CD8-positive, alpha-beta memory T cell (primary cell): ENCODE measurements around the gene EHD4. TPM values are rescaled to one million over a fixed set of nuclear protein-coding genes. Genes with fewer than 3 reads are reported as not detected.

Source experiments
- CTCF ChIA-PET: fragments of 350-600 bp; sonication (Branson Sonifier 250); formaldehyde crosslinking; loops from one replicate; lab custom pipeline; 2021; ENCODE audit warnings: antibody characterized with exemption; lab: Charles Lee
- POLR2A ChIA-PET: fragments of 350-600 bp; sonication (Branson Sonifier 250); formaldehyde crosslinking; loops from one replicate; lab custom pipeline; 2021; ENCODE audit warnings: antibody characterized with exemption; lab: Charles Lee
- DNase-seq, 5 donors: peaks; one replicate each; pipeline versions ENCODE4 v3.0.0 to v3.0.0-alpha.2; 2020 to 2022; ENCODE audit warnings: mixed read lengths in 1 of 5
- H3K27ac ChIP-seq: one replicate; pipeline ENCODE4 v1.7.0; 2013; ENCODE audit warnings: low read depth, mild to moderate bottlenecking, low read length, moderate library complexity
- H3K27me3 ChIP-seq: 2 replicates; pipeline ENCODE4 v1.7.0; 2013; ENCODE audit warnings: low read length, mild to moderate bottlenecking; ENCODE audit not compliant: insufficient read depth, poor library complexity, severe bottlenecking
- H3K36me3 ChIP-seq: 2 replicates; pipeline ENCODE4 v1.7.0; 2013; ENCODE audit warnings: mild to moderate bottlenecking, low read length, moderate library complexity; ENCODE audit not compliant: insufficient read depth
- H3K4me1 ChIP-seq: 2 replicates; pipeline ENCODE4 v1.7.0; 2013; ENCODE audit warnings: mild to moderate bottlenecking, low read length, moderate library complexity; ENCODE audit not compliant: insufficient read depth
- H3K4me3 ChIP-seq: 2 replicates; pipeline ENCODE4 v1.7.0; 2013; ENCODE audit warnings: mild to moderate bottlenecking, low read length
- H3K9me3 ChIP-seq: 2 replicates; pipeline ENCODE4 v1.7.0; 2013; ENCODE audit warnings: mild to moderate bottlenecking, low read length
- H3K27ac Mint-ChIP-seq, 8 donors: one replicate each; pipeline ENCODE4 v1.8.0; 2020 to 2021; ENCODE audit warnings: mixed read lengths in 8 of 8, mild to moderate bottlenecking in 6 of 8, inconsistent platforms in 3 of 8, moderate library complexity in 3 of 8
- H3K27me3 Mint-ChIP-seq, 2 donors: one replicate each; pipeline ENCODE4 v1.8.0; 2020 to 2021; ENCODE audit warnings: mixed read lengths in 2 of 2, mild to moderate bottlenecking in 1 of 2, moderate library complexity in 1 of 2
- H3K36me3 Mint-ChIP-seq, 3 donors: one replicate each; pipeline ENCODE4 v1.8.0; 2020 to 2021; ENCODE audit warnings: mixed read lengths in 3 of 3, inconsistent platforms in 1 of 3, mild to moderate bottlenecking in 1 of 3
- H3K4me1 Mint-ChIP-seq, 3 donors: one replicate each; pipeline ENCODE4 v1.8.0; 2020 to 2021; ENCODE audit warnings: mixed read lengths in 3 of 3, inconsistent platforms in 1 of 3, mild to moderate bottlenecking in 1 of 3
- H3K4me3 Mint-ChIP-seq, 7 donors: one replicate each; pipeline ENCODE4 v1.8.0; 2020 to 2021; ENCODE audit warnings: mixed read lengths in 7 of 7, mild to moderate bottlenecking in 6 of 7, moderate library complexity in 4 of 7, inconsistent platforms in 2 of 7
- H3K9me3 Mint-ChIP-seq, 5 donors: one replicate each; pipeline ENCODE4 v1.8.0; 2020 to 2022; ENCODE audit warnings: mixed read lengths in 5 of 5, mild to moderate bottlenecking in 3 of 5, moderate library complexity in 2 of 5, inconsistent platforms in 1 of 5
- polyA plus RNA-seq: library from polyadenylated mRNA; unstranded; fragments of 300-500 nt; fragmentation: Illumina TruSeq; gene quantifications from one replicate; pipeline ENCODE4 v1.2.3, GENCODE V29; 2021
- total RNA-seq, 2 experiments: library from RNA; stranded (reverse); gene quantifications; one replicate each; pipeline ENCODE4 v1.2.3, GENCODE V29; 2021

Gene EHD4
- total and polyA plus RNA-seq, 3 experiments from 2014 or later, result 11.2 to 26.4 (median 24.2) TPM

DNA sequence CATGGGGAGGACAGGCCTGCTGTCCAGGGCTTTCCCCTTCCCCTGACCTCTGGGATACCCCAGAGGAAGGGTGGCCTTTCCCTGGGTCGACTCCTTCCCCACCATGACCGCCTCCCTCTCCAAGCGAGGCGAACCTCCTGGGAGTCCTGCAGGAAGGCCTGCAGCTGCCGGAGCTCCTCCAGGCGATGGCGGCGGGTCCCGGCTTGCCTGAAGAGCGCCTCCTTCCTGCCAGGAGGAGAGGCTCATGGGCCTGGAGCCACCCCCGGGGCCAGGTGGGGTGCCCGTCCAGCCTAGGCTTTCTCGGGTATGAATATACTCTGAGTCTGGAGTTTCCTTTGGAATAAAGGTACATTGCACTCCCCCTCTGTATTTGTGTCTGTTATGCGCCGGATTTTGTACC is 113.6 kb downstream of the EHD4 start:
- POLR2A ChIA-PET, result interaction anchor here (0.6 kb wide), 1 partner anchor 296 kb away, joined by 5 read pairs; no protein-coding TSS in a partner anchor
- H3K27me3 Mint-ChIP-seq, result peaks cover 0 to 2% of the 10 kb centered on the region in 2 donors
- no peaks in the 10 kb centered on the region for H3K36me3 Mint-ChIP-seq
- H3K27ac Mint-ChIP-seq, result no peak overlapping the region
- Histone ChIP-seq H3K4me1 (no peaks in the 10 kb centered on the region), H3K4me3 (no peak overlapping the region), H3K9me3 (no peaks in the 10 kb centered on the region), H3K27ac (no peak overlapping the region), H3K27me3 (no peaks in the 10 kb centered on the region), H3K36me3 (no peaks in the 10 kb centered on the region)
- peaks cover 5 to 9% (median 6%) of the 10 kb centered on the region in 3 donors for H3K4me1 Mint-ChIP-seq
- H3K4me3 Mint-ChIP-seq, result no peak overlapping the region
- CTCF ChIA-PET, result interaction anchor here (0.7 kb wide), 1 partner anchor 46 kb away, joined by 3 read pairs; no protein-coding TSS in a partner anchor
- DNase-seq, result no peak
- H3K9me3 Mint-ChIP-seq, result no peaks in the 10 kb centered on the region

DNA sequence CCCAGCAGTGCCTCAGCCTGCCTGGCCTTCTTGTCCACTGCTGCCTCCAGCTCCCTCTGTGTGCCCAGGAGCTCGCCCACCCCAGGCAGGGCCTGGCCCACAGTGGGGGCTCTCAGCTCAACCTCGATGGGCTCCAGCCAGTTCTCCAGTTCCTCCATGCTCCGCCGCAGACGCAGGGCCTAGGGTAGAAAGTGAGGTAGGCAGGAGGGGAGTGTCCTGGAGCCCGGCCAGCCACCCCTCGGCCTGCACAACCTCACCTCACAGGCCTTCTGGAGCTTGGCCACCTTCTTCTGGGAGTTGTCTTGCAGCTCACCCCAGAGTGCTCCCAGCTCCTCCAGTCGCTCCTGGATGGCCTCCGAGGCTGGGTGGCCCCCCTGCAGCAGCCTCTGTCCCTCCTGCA is 115.0 kb downstream of the EHD4 start:
- H3K27me3 ChIP-seq, result no peaks in the 10 kb centered on the region
- Mint-ChIP-seq H3K4me3 (no peak overlapping the region), H3K9me3 (no peaks in the 10 kb centered on the region), H3K36me3 (no peaks in the 10 kb centered on the region), H3K27me3 (peaks cover 0 to 2% of the 10 kb centered on the region in 2 donors), H3K27ac (no peak overlapping the region), H3K4me1 (peaks cover 0 to 4% (median 2%) of the 10 kb centered on the region in 3 donors)
- POLR2A ChIA-PET, result no interaction called here
- no peaks in the 10 kb centered on the region for H3K4me1 ChIP-seq
- CTCF ChIA-PET, result no interaction called here
- H3K4me3 ChIP-seq, result no peak overlapping the region
- H3K27ac ChIP-seq, result no peak overlapping the region
- no peaks in the 10 kb centered on the region for H3K36me3 ChIP-seq
- H3K9me3 ChIP-seq, result no peaks in the 10 kb centered on the region
- no peak for DNase-seq

DNA sequence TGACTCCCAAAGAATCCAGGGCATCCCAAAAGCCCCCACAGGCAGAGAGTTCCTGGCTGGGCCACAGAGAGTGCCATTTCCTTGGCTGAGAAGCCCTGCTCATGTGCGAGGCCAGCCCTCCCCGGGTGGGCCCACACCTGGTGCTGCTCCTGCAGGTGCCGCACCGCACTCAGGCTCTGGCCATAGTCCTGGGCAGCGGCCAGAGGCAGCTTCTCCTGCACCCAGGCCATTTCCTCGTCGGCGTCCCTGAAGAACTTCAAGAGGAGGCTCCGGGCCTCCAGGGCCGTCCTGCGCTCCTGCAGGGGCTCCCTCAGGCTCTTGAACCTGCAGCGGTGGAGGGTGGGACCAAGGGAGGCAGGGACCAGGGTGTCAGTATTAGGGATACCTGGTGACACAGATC is 115.6 kb downstream of the EHD4 start:
- Histone ChIP-seq H3K4me1 (no peaks in the 10 kb centered on the region), H3K36me3 (no peaks in the 10 kb centered on the region), H3K27me3 (no peaks in the 10 kb centered on the region), H3K27ac (no peak overlapping the region), H3K9me3 (no peaks in the 10 kb centered on the region), H3K4me3 (no peak overlapping the region)
- Mint-ChIP-seq H3K27ac (no peak overlapping the region), H3K36me3 (no peaks in the 10 kb centered on the region), H3K4me1 (peaks cover 0 to 4% (median 2%) of the 10 kb centered on the region in 3 donors), H3K27me3 (peaks cover 0 to 2% of the 10 kb centered on the region in 2 donors), H3K4me3 (no peak overlapping the region), H3K9me3 (no peaks in the 10 kb centered on the region)
- no peak for DNase-seq
- POLR2A ChIA-PET, result no interaction called here
- CTCF ChIA-PET, result no interaction called here

DNA sequence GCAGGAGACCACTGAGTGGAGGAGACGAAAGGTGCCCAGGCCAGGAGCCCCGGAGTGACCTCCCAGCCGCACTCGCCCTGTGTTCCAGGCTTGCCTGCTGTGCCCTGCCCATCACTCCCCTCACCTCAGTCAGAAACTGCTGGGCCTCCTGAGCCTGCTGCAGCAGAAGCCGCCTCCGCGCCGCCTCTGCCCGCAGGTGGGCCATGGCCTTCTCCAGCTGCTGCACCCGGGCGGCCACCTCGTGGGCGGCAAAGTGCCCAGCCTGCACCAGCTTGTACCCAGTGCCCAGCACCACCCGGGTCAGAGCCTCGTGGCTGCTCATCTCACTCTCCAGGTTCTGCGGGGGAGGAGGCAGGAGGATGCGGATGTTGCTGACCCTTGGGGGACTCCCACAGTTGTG is 116.1 kb downstream of the EHD4 start:
- Mint-ChIP-seq H3K4me3 (no peak overlapping the region), H3K9me3 (no peaks in the 10 kb centered on the region), H3K27me3 (peaks cover 0 to 2% of the 10 kb centered on the region in 2 donors), H3K27ac (peak overlapping the region in 1 of 8 donors; percentile 41), H3K4me1 (peaks cover 0 to 4% (median 2%) of the 10 kb centered on the region in 3 donors), H3K36me3 (no peaks in the 10 kb centered on the region)
- CTCF ChIA-PET, result no interaction called here
- DNase-seq, result no peak
- no peak overlapping the region for H3K27ac ChIP-seq
- H3K27me3 ChIP-seq, result no peaks in the 10 kb centered on the region
- H3K36me3 ChIP-seq, result no peaks in the 10 kb centered on the region
- POLR2A ChIA-PET, result no interaction called here
- no peaks in the 10 kb centered on the region for H3K9me3 ChIP-seq
- no peaks in the 10 kb centered on the region for H3K4me1 ChIP-seq
- no peak overlapping the region for H3K4me3 ChIP-seq

DNA sequence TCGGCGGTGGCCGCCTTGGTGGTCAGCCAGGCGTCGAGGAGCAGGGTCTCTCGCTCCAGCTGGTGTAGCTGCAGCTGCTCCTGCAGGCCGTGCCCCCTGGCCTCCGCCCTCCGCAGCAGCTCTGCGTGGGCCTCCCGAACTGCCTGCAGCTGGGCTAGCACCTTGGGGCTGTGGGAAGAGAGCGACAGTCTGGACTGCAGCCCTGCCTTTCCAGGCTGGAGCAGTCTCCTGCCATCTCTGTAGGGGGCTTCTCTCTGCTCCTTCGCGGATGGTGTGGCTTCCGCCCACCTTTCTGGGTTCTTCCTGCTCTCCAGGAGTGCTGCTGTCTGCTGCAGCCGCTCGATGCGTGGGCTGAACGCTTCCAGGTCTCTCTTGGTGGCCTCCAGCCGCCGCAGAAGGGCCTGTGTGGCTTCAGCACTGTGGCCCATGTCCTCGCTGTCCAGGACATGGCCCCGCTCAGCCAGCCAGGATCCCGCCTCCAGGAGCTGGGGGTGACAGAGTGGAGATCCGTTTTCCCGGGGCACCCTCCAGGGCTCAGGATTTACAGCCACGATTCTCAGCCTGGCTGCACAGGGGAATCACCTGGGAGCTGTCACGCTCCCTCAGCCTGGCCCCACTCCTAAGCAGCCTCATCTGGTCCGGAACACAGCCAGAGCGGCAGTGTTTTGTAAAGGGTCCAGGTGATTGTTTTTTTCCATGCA is 116.9 kb downstream of the EHD4 start:
- H3K27ac ChIP-seq, result no peak overlapping the region
- POLR2A ChIA-PET, result no interaction called here
- H3K4me3 ChIP-seq, result no peak overlapping the region
- Mint-ChIP-seq H3K4me1 (peaks cover 0 to 4% (median 2%) of the 10 kb centered on the region in 3 donors), H3K27ac (no peak overlapping the region), H3K36me3 (no peaks in the 10 kb centered on the region), H3K4me3 (no peak overlapping the region), H3K9me3 (no peaks in the 10 kb centered on the region), H3K27me3 (peaks cover 0 to 2% of the 10 kb centered on the region in 2 donors)
- CTCF ChIA-PET, result no interaction called here
- no peaks in the 10 kb centered on the region for H3K36me3 ChIP-seq
- H3K9me3 ChIP-seq, result no peaks in the 10 kb centered on the region
- H3K4me1 ChIP-seq, result no peaks in the 10 kb centered on the region
- no peaks in the 10 kb centered on the region for H3K27me3 ChIP-seq
- no peak for DNase-seq

DNA sequence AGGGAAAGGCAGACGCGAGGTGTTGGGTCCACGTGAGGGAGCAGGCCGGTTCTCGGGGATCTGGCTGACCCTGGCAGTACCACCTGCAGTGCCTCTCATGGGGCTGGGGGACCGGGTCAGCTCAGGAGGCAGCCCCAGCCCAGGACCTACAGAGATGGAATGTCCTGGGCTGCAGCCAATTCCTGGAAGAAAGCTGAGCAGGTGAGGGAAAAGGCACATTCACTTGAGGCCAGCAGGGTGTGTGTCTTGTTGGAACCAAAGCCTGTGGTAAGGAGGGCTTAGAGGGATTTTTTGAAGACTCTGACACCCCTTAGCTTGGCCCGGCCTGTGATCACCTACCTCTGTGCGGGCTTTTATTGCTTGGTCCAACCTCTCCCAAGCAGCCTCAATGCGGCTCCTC is 117.9 kb downstream of the EHD4 start:
- Histone ChIP-seq H3K4me3 (no peak overlapping the region), H3K9me3 (no peaks in the 10 kb centered on the region), H3K36me3 (no peaks in the 10 kb centered on the region), H3K4me1 (no peaks in the 10 kb centered on the region), H3K27me3 (no peaks in the 10 kb centered on the region), H3K27ac (no peak overlapping the region)
- Mint-ChIP-seq H3K4me3 (no peak overlapping the region), H3K9me3 (no peaks in the 10 kb centered on the region), H3K27me3 (peaks cover 0 to 2% of the 10 kb centered on the region in 2 donors), H3K4me1 (no peaks in the 10 kb centered on the region), H3K27ac (no peak overlapping the region), H3K36me3 (no peaks in the 10 kb centered on the region)
- CTCF ChIA-PET, result no interaction called here
- POLR2A ChIA-PET, result no interaction called here
- no peak for DNase-seq

DNA sequence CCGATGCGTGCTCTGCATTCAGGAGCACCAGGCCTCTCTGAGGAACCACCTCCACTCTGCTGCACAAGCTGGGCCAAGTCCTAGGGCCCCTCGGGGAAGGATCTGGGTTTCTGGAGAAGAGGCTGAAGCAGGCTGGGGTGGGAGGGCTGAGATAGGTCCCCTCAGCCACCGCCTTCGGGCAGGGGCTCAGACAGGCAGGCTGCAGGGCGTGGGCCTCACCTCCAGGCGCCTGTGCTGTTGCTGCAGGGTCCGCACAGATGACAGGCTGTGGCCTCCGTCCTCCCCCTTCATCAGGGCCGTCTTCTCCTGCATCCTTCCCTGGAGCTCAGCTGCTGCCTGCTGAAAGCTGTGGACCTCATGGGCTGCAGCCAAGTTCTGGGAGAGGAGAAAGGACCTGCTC is 118.5 kb downstream of the EHD4 start:
- ChIA-PET POLR2A (no interaction called here), CTCF (no interaction called here)
- Mint-ChIP-seq H3K4me1 (no peaks in the 10 kb centered on the region), H3K9me3 (no peaks in the 10 kb centered on the region), H3K36me3 (peaks cover 0 to 2% (median 0%) of the 10 kb centered on the region in 3 donors), H3K27ac (no peak overlapping the region), H3K4me3 (no peak overlapping the region), H3K27me3 (peaks cover 0 to 2% of the 10 kb centered on the region in 2 donors)
- Histone ChIP-seq H3K4me3 (no peak overlapping the region), H3K36me3 (no peaks in the 10 kb centered on the region), H3K4me1 (no peaks in the 10 kb centered on the region), H3K27me3 (no peaks in the 10 kb centered on the region), H3K9me3 (no peaks in the 10 kb centered on the region), H3K27ac (no peak overlapping the region)
- no peak for DNase-seq

DNA sequence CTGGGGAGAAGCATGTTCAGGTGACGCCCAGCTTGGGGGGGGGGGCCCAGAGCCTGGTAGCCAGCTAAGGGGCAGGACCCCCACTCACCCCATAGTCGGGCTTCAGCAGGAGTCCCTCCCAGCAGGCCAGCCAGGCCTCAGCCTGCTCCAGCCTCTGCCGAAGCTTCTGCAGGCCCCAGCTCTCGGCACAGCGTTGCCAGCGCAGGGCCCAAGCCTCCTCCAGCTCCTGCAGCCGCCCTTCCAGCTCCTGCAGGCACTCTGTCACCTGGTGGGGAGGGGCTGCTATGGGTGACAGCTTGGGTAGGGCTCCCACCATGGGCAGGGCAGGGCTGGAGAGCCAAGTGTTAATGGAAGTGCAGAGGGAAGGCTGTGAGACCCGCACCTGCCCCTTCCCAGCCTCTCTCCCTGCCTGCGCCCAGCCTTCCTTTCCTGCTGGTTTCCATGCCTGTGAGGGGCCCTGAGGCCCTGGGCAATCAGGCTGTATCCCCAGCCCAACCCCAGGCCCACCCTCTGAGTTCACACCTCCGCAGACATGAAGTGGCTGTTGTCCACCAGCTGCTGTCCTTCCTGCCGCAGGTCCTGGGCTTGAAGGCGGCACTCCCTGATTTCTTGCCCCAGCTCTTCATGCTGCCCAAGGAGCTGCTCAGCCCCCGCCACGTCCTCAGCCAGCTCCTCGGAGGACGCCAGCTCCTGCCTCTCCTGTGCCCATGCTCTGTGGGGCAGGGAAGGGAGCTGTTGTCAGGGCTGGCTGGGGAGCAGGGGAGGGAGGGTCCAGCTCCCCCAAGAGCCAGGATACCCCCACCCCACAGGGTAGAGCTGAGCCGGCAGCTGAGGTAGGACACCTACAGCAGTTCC is 119.4 kb downstream of the EHD4 start:
- ChIA-PET POLR2A (interaction anchor here (0.7 kb wide), 1 partner anchor 50 kb away, joined by 6 read pairs; no protein-coding TSS in a partner anchor), CTCF (interaction anchor here (0.5 to 1.5 kb wide), 2 partner anchors 51 to 147 kb away, joined by 3 to 4 read pairs; no protein-coding TSS in a partner anchor)
- Histone ChIP-seq H3K4me3 (no peak overlapping the region), H3K27me3 (no peaks in the 10 kb centered on the region), H3K36me3 (no peaks in the 10 kb centered on the region), H3K4me1 (no peaks in the 10 kb centered on the region), H3K27ac (no peak overlapping the region), H3K9me3 (no peaks in the 10 kb centered on the region)
- no peak overlapping the region for H3K27ac Mint-ChIP-seq
- no peak overlapping the region for H3K4me3 Mint-ChIP-seq
- peaks cover 0 to 11% (median 0%) of the 10 kb centered on the region in 3 donors for H3K36me3 Mint-ChIP-seq
- H3K4me1 Mint-ChIP-seq, result no peaks in the 10 kb centered on the region
- no peaks in the 10 kb centered on the region for H3K9me3 Mint-ChIP-seq
- no peak for DNase-seq
- H3K27me3 Mint-ChIP-seq, result peaks cover 0 to 2% of the 10 kb centered on the region in 2 donors
